Measurements from ENCODE around the gene CRPPA. TPM values are rescaled to one million over a fixed set of nuclear protein-coding genes. Genes with fewer than 3 reads are reported as not detected.

CRPPA gene
- total RNA-seq, 1 experiment from 2014 or later, result 2.4 TPM

GRCh38 chr7:16423761-16424160 lies 2.4 kb upstream of the CRPPA start:
- no peak for ATAC-seq

GRCh38 chr7:16422917-16423316 lies 1.6 kb upstream of the CRPPA start:
- in situ Hi-C loops (cut with HindIII; ENCODE audit: low pct_unique_long_range_greater_than_20kb, low sequenced_read_pairs) (no loop called here), intact Hi-C loops (cut with micrococcal nuclease; ENCODE audit: unreplicated experiment) (no loop called here)
- H3K36me3 ChIP-seq (ENCODE audit: control insufficient read depth, insufficient read depth, low read length), result no peaks in the 10 kb centered on the region
- H3K9me3 ChIP-seq (ENCODE audit: control insufficient read depth, insufficient read depth, low read depth, low read length), result no peaks in the 10 kb centered on the region
- H3K4me3 ChIP-seq (ENCODE audit: low read depth in 2 of 2, low read length in 2 of 2), result no peak overlapping the region
- ChIA-PET CTCF (no interaction called here), POLR2A (no interaction called here)
- no peaks in the 10 kb centered on the region for H3K27me3 ChIP-seq (ENCODE audit: control insufficient read depth, insufficient read depth, low read length)
- ATAC-seq (no peak), DNase-seq (ENCODE audit: low read depth, low spot score) (no peak)
- peaks cover 11% of the 10 kb centered on the region for H3K4me1 ChIP-seq (ENCODE audit: control insufficient read depth, insufficient read depth, low read length)
- no TSS peak for BruUV-seq (replicated peaks)
- H3K27ac ChIP-seq (ENCODE audit: low read length), result no peak overlapping the region
- peak; percentile 38 for TF ChIP-seq CTCF (IDR thresholded peaks at IDR 0.05)
- no peak for TF ChIP-seq TCF7L2 (IDR thresholded peaks at IDR 0.05; ENCODE audit: low read depth, low read length)

More at GRCh38 chr7:16423761-16424160, 2.4 kb upstream of the CRPPA start:
- Histone ChIP-seq H3K4me3 (ENCODE audit: low read depth in 2 of 2, low read length in 2 of 2) (no peak overlapping the region), H3K27ac (ENCODE audit: low read length) (no peak overlapping the region), H3K9me3 (ENCODE audit: control insufficient read depth, insufficient read depth, low read depth, low read length) (no peaks in the 10 kb centered on the region), H3K4me1 (ENCODE audit: control insufficient read depth, insufficient read depth, low read length) (peaks cover 11% of the 10 kb centered on the region), H3K27me3 (ENCODE audit: control insufficient read depth, insufficient read depth, low read length) (no peaks in the 10 kb centered on the region), H3K36me3 (ENCODE audit: control insufficient read depth, insufficient read depth, low read length) (no peaks in the 10 kb centered on the region)
- TF ChIP-seq REST (IDR thresholded peaks at IDR 0.05; ENCODE audit: insufficient read depth in 1 of 2, low read depth in 2 of 2, low read length in 1 of 2), result no peak
- no peak for TF ChIP-seq TCF7L2 (IDR thresholded peaks at IDR 0.05; ENCODE audit: low read depth, low read length)
- no peak for TF ChIP-seq CTCF (IDR thresholded peaks at IDR 0.05)
- no peak for TF ChIP-seq POLR2AphosphoS5 (IDR thresholded peaks at IDR 0.05; ENCODE audit: low read depth, low read length)
- TF ChIP-seq SIN3A (IDR thresholded peaks at IDR 0.05; ENCODE audit: borderline replicate concordance, insufficient read depth, low read depth, low read length), result no peak
- ChIA-PET CTCF (interaction anchor here (2.3 kb wide), 1 partner anchor 141 kb away, joined by 5 read pairs; no protein-coding TSS in a partner anchor), POLR2A (interaction anchor here (0.6 kb wide), 1 partner anchor 56 kb away, joined by 5 read pairs; no protein-coding TSS in a partner anchor)
- no TSS peak for BruUV-seq (replicated peaks)
- in situ Hi-C loops (cut with HindIII; ENCODE audit: low pct_unique_long_range_greater_than_20kb, low sequenced_read_pairs) (no loop called here), intact Hi-C loops (cut with micrococcal nuclease; ENCODE audit: unreplicated experiment) (no loop called here)
- DNase-seq (ENCODE audit: low read depth, low spot score), result no peak
